MCF 10A (cell line): Measurements from ENCODE around the gene PRSS12. TPM values are rescaled to one million over a fixed set of nuclear protein-coding genes. Genes with fewer than 3 reads are reported as not detected.

Source experiments
- BruUV-seq: library from RNA; stranded (reverse); fragments of 400-500 nt; replicated peaks from 2 replicates; lab custom pipeline; 2021; lab: Mats Ljungman, UMichigan
- CTCF ChIA-PET: fragments of 300-600 bp; sonication (Branson Sonifier 250); formaldehyde crosslinking; extraction: SDS; loops from one replicate; lab custom pipeline; 2021; ENCODE audit warnings: antibody characterized with exemption, inconsistent platforms; lab: Yijun Ruan, JAX
- POLR2A ChIA-PET: fragments of 300-600, 350-650 bp; sonication (Branson Sonifier 250); formaldehyde crosslinking; extraction: SDS; loops from one replicate; lab custom pipeline; 2020; ENCODE audit warnings: antibody characterized with exemption, inconsistent platforms; lab: Yijun Ruan, JAX
- DNase-seq: peaks from one replicate; pipeline ENCODE4 v3.0.0-alpha.2; 2018; ENCODE audit not compliant: unreplicated experiment
- H3K27ac Mint-ChIP-seq: one replicate; pipeline ENCODE4 v1.8.0; 2022; ENCODE audit warnings: mild to moderate bottlenecking, low read depth, mixed read lengths; ENCODE audit not compliant: unreplicated experiment
- H3K27me3 Mint-ChIP-seq: one replicate; pipeline ENCODE4 v1.8.0; 2022; ENCODE audit warnings: mixed read lengths; ENCODE audit not compliant: insufficient read depth, unreplicated experiment
- H3K36me3 Mint-ChIP-seq: one replicate; pipeline ENCODE4 v1.8.0; 2022; ENCODE audit warnings: mild to moderate bottlenecking, moderate library complexity, mixed read lengths; ENCODE audit not compliant: insufficient read depth, unreplicated experiment
- H3K4me1 Mint-ChIP-seq: one replicate; pipeline ENCODE4 v1.8.0; 2022; ENCODE audit warnings: mixed read lengths; ENCODE audit not compliant: insufficient read depth, unreplicated experiment
- H3K4me3 Mint-ChIP-seq: one replicate; pipeline ENCODE4 v1.8.0; 2022; ENCODE audit warnings: mild to moderate bottlenecking, moderate library complexity, mixed read lengths; ENCODE audit not compliant: unreplicated experiment
- H3K9me3 Mint-ChIP-seq: one replicate; pipeline ENCODE4 v1.8.0; 2022; ENCODE audit warnings: mixed read lengths; ENCODE audit not compliant: unreplicated experiment
- CTCF ChIP-seq: fragments of 200-600 bp; IDR thresholded peaks from one replicate; pipeline ENCODE4 v1.8.0; 2022; ENCODE audit warnings: antibody characterized with exemption, mild to moderate bottlenecking; ENCODE audit not compliant: unreplicated experiment
- intact Hi-C: fragments of 100-400 bp; cut with micrococcal nuclease; formaldehyde crosslinking; loops from 2 replicates; pipeline ENCODE4 v1.14.1; 2022
- total RNA-seq: library from RNA; stranded (reverse); gene quantifications from 2 replicates; pipeline ENCODE4 v1.2.3, GENCODE V29; 2022

Gene PRSS12
- total RNA-seq, 1 experiment from 2014 or later, result 10.7 TPM

GRCh38 chr4:118361192-118361591 is 8.4 kb upstream of the PRSS12 start:
- Mint-ChIP-seq H3K9me3 (no peaks in the 10 kb centered on the region), H3K4me3 (no peak overlapping the region), H3K4me1 (no peaks in the 10 kb centered on the region), H3K27ac (no peak overlapping the region), H3K27me3 (no peaks in the 10 kb centered on the region), H3K36me3 (no peaks in the 10 kb centered on the region)
- ChIA-PET CTCF (interaction anchor here (0.6 to 0.7 kb wide), 2 partner anchors 48 to 148 kb away, joined by 3 read pairs; no protein-coding TSS in a partner anchor), POLR2A (no interaction called here)
- no peak for TF ChIP-seq CTCF
- intact Hi-C loops, result no loop called here
- no peak for DNase-seq
- BruUV-seq, result no TSS peak

DNA sequence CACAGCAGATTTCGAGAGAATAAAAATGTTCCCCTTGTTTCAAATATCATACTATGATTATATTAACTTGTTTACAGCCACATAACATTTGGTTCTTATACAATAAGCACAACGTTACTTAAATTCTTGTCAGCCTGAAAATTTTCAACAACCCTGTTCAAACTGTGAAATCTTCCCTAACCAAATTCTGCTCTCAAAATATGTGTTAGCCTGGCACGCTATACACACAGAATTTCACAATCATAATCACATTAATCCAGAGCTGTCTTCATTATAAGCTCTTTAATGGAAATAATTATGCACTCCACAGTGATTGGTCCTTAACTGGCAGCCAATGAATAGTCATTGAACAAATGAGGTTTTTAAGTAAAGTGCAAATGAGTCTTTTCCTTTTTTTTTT is 7.3 kb upstream of the PRSS12 start:
- TF ChIP-seq CTCF, result no peak
- intact Hi-C loops, result no loop called here
- POLR2A ChIA-PET, result interaction anchor here (0.6 kb wide), 1 partner anchor 24 kb away, joined by 3 read pairs; no protein-coding TSS in a partner anchor
- Mint-ChIP-seq H3K27ac (no peak overlapping the region), H3K9me3 (no peaks in the 10 kb centered on the region), H3K4me1 (no peaks in the 10 kb centered on the region), H3K36me3 (no peaks in the 10 kb centered on the region), H3K4me3 (no peak overlapping the region), H3K27me3 (no peaks in the 10 kb centered on the region)
- DNase-seq, result no peak
- BruUV-seq, result no TSS peak
- CTCF ChIA-PET, result interaction anchor here (0.5 kb wide), 1 partner anchor 230 kb away, joined by 3 read pairs; no protein-coding TSS in a partner anchor

DNA sequence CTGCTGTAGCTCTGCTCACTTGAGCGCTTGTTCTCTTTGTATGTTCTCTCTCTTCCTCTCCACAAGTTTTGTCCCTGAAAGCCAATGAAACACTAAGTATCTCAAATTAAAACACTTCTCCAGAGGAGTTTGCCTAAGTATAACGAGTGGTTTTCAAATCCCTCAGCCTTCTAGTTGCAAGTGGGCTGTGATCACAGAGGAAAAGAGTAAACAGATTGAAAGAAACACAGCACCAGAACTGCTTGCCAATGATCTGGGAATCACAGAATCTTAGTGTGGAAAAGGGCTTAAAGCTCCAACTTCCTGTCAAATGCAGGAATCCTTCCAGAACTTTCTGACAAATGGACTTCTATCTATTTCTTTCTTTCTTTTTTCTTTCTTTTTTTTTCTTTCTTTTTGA is 4.8 kb upstream of the PRSS12 start:
- H3K4me1 Mint-ChIP-seq, result peaks cover 4% of the 10 kb centered on the region
- CTCF ChIA-PET, result no interaction called here
- no peaks in the 10 kb centered on the region for H3K36me3 Mint-ChIP-seq
- intact Hi-C loops, result loop anchor here (5.0 kb wide), 1 partner anchor 670 kb away; no protein-coding TSS in a partner anchor
- no peaks in the 10 kb centered on the region for H3K27me3 Mint-ChIP-seq
- no peak for TF ChIP-seq CTCF
- no peak overlapping the region for H3K4me3 Mint-ChIP-seq
- DNase-seq, result no peak
- BruUV-seq, result no TSS peak
- no peaks in the 10 kb centered on the region for H3K9me3 Mint-ChIP-seq
- POLR2A ChIA-PET, result interaction anchor here (0.9 kb wide), 1 partner anchor 36 kb away, joined by 3 read pairs; no protein-coding TSS in a partner anchor
- H3K27ac Mint-ChIP-seq, result no peak overlapping the region

DNA sequence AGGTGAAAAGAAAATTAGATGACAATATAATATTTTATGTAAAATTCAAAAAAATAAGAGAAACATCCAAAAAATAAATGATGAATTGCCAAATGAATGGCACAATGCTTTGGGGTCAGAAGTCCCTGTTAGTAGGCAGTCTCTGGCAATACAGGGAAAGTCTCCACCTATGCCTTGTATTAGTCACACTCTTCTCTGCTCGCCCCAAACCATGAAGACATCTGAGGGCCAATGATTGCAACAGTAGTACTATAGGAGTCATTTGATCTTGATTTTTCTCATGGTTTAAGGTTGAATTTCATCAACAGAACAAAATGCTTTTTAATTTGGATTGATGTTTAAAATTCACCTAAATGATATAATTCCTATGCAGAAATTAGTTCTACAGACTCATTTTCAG is 3.9 kb upstream of the PRSS12 start:
- Mint-ChIP-seq H3K9me3 (no peaks in the 10 kb centered on the region), H3K4me3 (no peak overlapping the region), H3K27me3 (no peaks in the 10 kb centered on the region), H3K36me3 (no peaks in the 10 kb centered on the region), H3K4me1 (peaks cover 7% of the 10 kb centered on the region), H3K27ac (no peak overlapping the region)
- intact Hi-C loops, result loop anchor here (5.0 kb wide), 1 partner anchor 671 kb away; no protein-coding TSS in a partner anchor
- ChIA-PET POLR2A (no interaction called here), CTCF (interaction anchor here (1.7 kb wide), 1 partner anchor 10 kb away, joined by 4 read pairs; no protein-coding TSS in a partner anchor)
- TF ChIP-seq CTCF, result no peak
- no TSS peak for BruUV-seq
- DNase-seq, result peak; percentile 71
